GM12891 (cell line): ENCODE data around the gene CDK8. TPM values are rescaled to one million over a fixed set of nuclear protein-coding genes. Genes with fewer than 3 reads are reported as not detected.

Experiments used
- DNase-seq: peaks from one replicate; pipeline ENCODE4 v3.0.0; 2011; ENCODE audit warnings: low spot score; ENCODE audit not compliant: insufficient read length
- FAIRE-seq: peaks from 2 replicates; lab custom pipeline; 2011; peaks lifted over from hg19 to GRCh38; lab: Jason Lieb, UNC
- PAX5 ChIP-seq: IDR thresholded peaks from 2 replicates; pipeline ENCODE4 v1.6.1; 2011; ENCODE audit warnings: low read length, moderate library complexity, mild to moderate bottlenecking; ENCODE audit not compliant: insufficient read depth, severe bottlenecking
- POLR2A ChIP-seq: IDR thresholded peaks from 2 replicates; pipeline ENCODE4 v1.6.1; 2011; ENCODE audit warnings: low read depth, low read length, control low read depth
- POLR2AphosphoS5 ChIP-seq: IDR thresholded peaks from 2 replicates; pipeline ENCODE4 v1.6.1; 2011; ENCODE audit warnings: low read depth, low read length, control low read depth
- POU2F2 ChIP-seq: IDR thresholded peaks from 2 replicates; pipeline ENCODE4 v1.6.1; 2011; ENCODE audit warnings: low read depth, mild to moderate bottlenecking, control low read depth, low read length, moderate library complexity
- SPI1 ChIP-seq: IDR thresholded peaks from 2 replicates; pipeline ENCODE4 v1.6.1; 2011; ENCODE audit warnings: low read depth, low read length, control low read depth
- TAF1 ChIP-seq: IDR thresholded peaks from 2 replicates; pipeline ENCODE4 v1.6.1; 2011; ENCODE audit warnings: low read depth, low read length, control low read depth
- polyA plus RNA-seq: library from polyadenylated mRNA; unstranded; fragments of >200 nt; gene quantifications from one replicate; pipeline ENCODE4 v1.2.1, GENCODE V29; 2012; ENCODE audit warnings: low read depth, missing spikeins, inconsistent platforms; ENCODE audit not compliant: missing spikeins

CDK8 gene
- polyA plus RNA-seq, result 9.6 TPM

GRCh38 chr13:26253787-26254582 lies at the start of gene CDK8:
Gene CDK8 (plus strand): TSS chr13:26254129. CDS start chr13:26254642, 513 bp downstream.
- TF ChIP-seq TAF1 (peak; percentile 27), POU2F2 (no peak), POLR2A (no peak), SPI1 (no peak), POLR2AphosphoS5 (peak; percentile 69; the same call in 1 of the 2 replicates), PAX5 (no peak)
- FAIRE-seq (peak; percentile 91), DNase-seq (peak; percentile 68)

- DNase-seq (no peak), FAIRE-seq (no peak)
- TF ChIP-seq TAF1 (no peak), PAX5 (no peak)
Observed at GRCh38 chr13:26208287-26208686, 45.6 kb upstream of the CDK8 start.

- DNase-seq (no peak), FAIRE-seq (no peak)
- TF ChIP-seq POLR2A (no peak), POU2F2 (no peak), SPI1 (no peak), TAF1 (no peak), PAX5 (no peak), POLR2AphosphoS5 (no peak)
Observed at GRCh38 chr13:26213345-26213744, 40.6 kb upstream of the CDK8 start.

GRCh38 chr13:26213982-26214381 lies 39.9 kb upstream of the CDK8 start:
- no peak for FAIRE-seq
- TF ChIP-seq TAF1 (no peak), POLR2A (no peak), POLR2AphosphoS5 (peak; percentile 55; the same call in 1 of the 2 replicates), SPI1 (no peak), POU2F2 (no peak), PAX5 (no peak)
- DNase-seq, result no peak

GRCh38 chr13:26216042-26216441 lies 37.9 kb upstream of the CDK8 start:
- TF ChIP-seq POLR2A (no peak), POLR2AphosphoS5 (no peak), POU2F2 (no peak)
- FAIRE-seq, result no peak

GRCh38 chr13:26219726-26220125 lies 34.2 kb upstream of the CDK8 start:
- FAIRE-seq (no peak), DNase-seq (no peak)
- no peak for TF ChIP-seq SPI1
- no peak for TF ChIP-seq PAX5
- TF ChIP-seq TAF1, result no peak
- no peak for TF ChIP-seq POLR2AphosphoS5
- TF ChIP-seq POU2F2, result no peak
- no peak for TF ChIP-seq POLR2A

More at GRCh38 chr13:26216042-26216441, 37.9 kb upstream of the CDK8 start:
- no peak for DNase-seq

- DNase-seq (no peak), FAIRE-seq (no peak)
Observed at GRCh38 chr13:26220575-26220974, 33.4 kb upstream of the CDK8 start.

GRCh38 chr13:26221399-26221720 lies 32.6 kb upstream of the CDK8 start:
- TF ChIP-seq TAF1, result no peak
- no peak for TF ChIP-seq POU2F2
- no peak for TF ChIP-seq SPI1
- TF ChIP-seq POLR2A, result no peak
- no peak for TF ChIP-seq PAX5
- TF ChIP-seq POLR2AphosphoS5, result no peak
- FAIRE-seq, result no peak
- no peak for DNase-seq

More at GRCh38 chr13:26220575-26220974, 33.4 kb upstream of the CDK8 start:
- no peak for TF ChIP-seq TAF1
- no peak for TF ChIP-seq POU2F2
- no peak for TF ChIP-seq POLR2A
- TF ChIP-seq SPI1, result no peak
- no peak for TF ChIP-seq PAX5
- TF ChIP-seq POLR2AphosphoS5, result no peak

GRCh38 chr13:26221721-26222519 lies 32.0 kb upstream of the CDK8 start, which contains the start of gene RNF6:
Gene RNF6 (minus strand): TSS chr13:26222314. CDS start chr13:26219649, 2,665 bp downstream.
- peak; percentile 84 for DNase-seq
- FAIRE-seq, result peak; percentile 96
- TF ChIP-seq SPI1 (no peak), POU2F2 (peak; percentile 80), PAX5 (no peak), POLR2A (peak; percentile 94), TAF1 (peak; percentile 97), POLR2AphosphoS5 (peak; percentile 87)
